Uterus (tissue), 2 donors: ENCODE data around the gene CDX2.

Experiments
- CTCF ChIP-seq, 4 experiments: fragments of 200-600 bp in 2 of 4; fragments of 450-650 bp in 2 of 4; sonication (generic) in 2 of 4; IDR thresholded peaks; one replicate each; pipeline ENCODE4 v1.5.1; 2016 to 2019; ENCODE audit warnings: antibody characterized with exemption in 4 of 4, mild to moderate bottlenecking in 2 of 4, moderate library complexity in 1 of 4
- POLR2A ChIP-seq, 2 donors: fragments of 450-650 bp; IDR thresholded peaks; one replicate each; pipeline ENCODE4 v1.6.1; 2016; ENCODE audit warnings: antibody characterized with exemption in 2 of 2, mild to moderate bottlenecking in 1 of 2, moderate library complexity in 1 of 2

DNA sequence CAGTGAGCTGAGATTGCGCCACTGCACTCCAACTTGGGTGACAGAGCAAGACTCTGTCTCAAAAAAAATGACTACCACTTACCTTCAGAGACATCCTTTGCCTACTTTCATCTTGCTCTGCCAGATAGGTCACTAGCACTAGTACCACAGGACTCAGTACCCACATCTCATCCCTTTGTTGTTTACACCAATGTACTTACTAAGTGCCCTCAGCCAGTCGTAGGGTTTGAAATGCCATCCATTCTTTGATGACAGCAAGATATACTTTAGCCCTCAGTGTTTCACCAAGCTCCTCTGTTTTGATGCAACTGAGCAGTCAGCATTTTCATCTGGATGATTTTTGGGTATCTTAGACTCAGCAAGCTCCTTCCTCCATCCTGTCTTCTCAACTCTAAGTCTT, 13.2 kb upstream of the CDX2 start:
- TF ChIP-seq POLR2A (IDR thresholded peaks at IDR 0.05) (no peak), CTCF (IDR thresholded peaks at IDR 0.05) (no peak)
